Activated T-cell treated with anti-CD3 and anti-CD28 coated beads for 4 hours (primary cell): Measurements from ENCODE around the gene TLE6.
"Not testable (repeated sequence)": the region's sequence is repeated elsewhere in the genome, so short reads cannot be mapped to it uniquely, and the experiment has no call there.

Experiments
- DNase-seq: peaks from one replicate; pipeline ENCODE4 v3.0.0-alpha.2; 2020

TLE6 gene

GRCh38 chr19:3005345-3005744, 28.0 kb downstream of the TLE6 start:
- no peak for DNase-seq

DNA sequence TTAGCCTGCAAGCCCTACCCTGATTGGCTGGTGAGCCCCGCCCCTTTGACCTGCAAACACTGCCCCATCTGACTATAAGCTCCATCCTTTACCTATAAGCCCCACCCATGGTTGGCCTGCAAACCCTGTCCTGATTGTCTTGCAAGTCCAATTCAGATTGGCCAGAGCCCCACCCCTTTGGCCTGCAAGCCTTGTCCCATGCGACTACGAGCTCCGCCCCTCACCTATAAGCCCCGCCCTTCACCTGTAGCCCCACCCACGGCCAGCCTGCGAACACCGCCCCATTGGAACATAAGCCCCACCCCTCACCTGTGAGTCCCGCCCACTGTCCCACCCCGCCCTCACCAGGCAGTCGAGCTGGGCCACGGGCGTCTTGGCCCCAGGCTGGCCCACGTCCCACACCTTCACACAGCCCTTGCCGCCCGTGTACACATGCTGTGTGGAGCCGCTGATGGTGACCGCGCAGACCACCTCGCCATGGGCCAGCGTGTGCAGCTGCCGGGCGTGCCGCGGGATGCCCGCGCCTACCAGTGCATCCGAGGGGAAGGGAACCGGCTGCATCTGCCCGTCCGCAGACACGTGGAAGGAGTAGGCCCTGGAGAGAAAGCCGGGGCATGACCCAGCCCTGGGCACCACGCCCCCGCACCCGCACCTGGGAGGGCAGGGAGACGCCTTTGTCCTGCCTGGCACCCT, 28.9 kb downstream of the TLE6 start:
- no peak for DNase-seq

- DNase-seq = no peak
These were observed 30.6 kb downstream of the TLE6 start for GRCh38 chr19:3007975-3008374.

GRCh38 chr19:3008994-3009393, 31.6 kb downstream of the TLE6 start:
- no peak for DNase-seq

GRCh38 chr19:3010871-3011270, 33.5 kb downstream of the TLE6 start:
- DNase-seq = no peak

GRCh38 chr19:3012059-3012458, 34.7 kb downstream of the TLE6 start:
- DNase-seq = not testable (repeated sequence)

DNA sequence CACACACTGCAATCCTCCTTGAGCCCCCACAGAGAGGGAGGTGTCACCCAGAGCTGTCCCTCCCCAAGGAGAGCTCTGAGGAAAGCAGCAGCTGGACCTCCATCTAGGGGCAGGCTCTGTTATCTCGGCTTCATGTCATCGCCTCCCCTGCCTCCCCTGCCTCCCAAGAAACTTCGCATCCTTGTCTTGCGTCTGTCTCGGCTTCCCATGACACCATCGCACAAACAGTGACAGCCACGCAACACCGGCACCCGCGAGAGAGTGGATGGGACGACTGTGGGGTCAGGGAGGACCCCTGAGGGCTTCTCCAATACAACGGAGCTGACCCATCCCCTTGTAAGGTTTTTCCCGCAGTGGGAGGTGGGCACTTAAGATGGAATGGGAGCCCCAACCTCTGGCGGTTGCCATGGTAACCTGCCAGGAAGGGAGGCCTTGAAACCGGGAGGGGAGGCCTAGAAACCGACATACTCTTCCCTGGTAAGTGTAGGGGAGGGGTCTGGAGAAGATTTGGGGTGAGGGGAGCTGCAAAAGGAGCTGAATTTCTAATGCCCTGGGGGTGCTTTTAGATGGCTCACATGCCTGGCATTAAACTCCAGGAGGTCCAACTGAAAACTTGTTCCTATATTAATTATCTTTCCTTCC, 35.4 kb downstream of the TLE6 start:
- DNase-seq = no peak

GRCh38 chr19:3013263-3013725, 35.9 kb downstream of the TLE6 start:
- no peak for DNase-seq

DNA sequence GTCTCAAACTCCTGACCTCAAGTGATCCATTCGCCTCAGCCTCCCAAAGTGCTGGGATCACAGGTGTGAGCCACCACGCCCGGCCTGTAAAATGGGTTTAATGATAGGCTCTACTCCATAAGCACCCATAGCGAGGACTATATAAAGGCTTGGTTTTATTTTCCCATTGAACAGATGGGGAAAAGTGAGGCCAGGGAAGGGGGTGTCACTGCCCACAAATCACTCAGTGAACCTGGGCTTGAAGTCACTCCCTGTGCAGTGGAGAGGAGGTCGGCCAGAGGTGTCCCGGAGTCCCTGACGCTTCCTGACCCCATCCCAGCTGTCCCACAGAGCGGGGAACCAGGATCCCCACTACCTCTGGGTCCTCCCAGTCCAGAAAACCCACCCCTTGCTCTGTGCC, 36.8 kb downstream of the TLE6 start:
- no peak for DNase-seq

GRCh38 chr19:3015126-3016057, 38.0 kb downstream of the TLE6 start:
- DNase-seq = no peak

- DNase-seq = no peak
These were observed 40.6 kb downstream of the TLE6 start for GRCh38 chr19:3017923-3018322.

GRCh38 chr19:3019211-3019854, 42.0 kb downstream of the TLE6 start:
- DNase-seq = no peak

GRCh38 chr19:3020321-3020960, 43.1 kb downstream of the TLE6 start:
- DNase-seq = no peak

DNA sequence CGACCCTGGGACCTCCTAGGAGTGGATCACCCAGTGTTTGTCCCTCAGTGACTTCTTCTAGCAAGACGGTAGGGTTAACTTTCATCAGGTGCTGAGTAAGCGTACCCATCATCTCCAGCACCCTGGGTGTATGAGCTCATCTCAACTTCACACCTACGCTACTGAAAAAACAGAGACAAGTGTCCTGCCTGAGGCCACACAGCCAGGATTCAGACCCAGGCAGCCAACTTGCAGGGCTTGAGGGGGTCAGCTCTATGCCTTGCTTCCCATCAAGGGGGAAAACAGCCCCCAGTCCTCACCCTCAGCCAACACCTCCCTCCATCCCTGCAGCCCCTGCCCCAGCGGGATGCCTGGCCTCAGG, 47.1 kb downstream of the TLE6 start:
- no peak for DNase-seq

DNA sequence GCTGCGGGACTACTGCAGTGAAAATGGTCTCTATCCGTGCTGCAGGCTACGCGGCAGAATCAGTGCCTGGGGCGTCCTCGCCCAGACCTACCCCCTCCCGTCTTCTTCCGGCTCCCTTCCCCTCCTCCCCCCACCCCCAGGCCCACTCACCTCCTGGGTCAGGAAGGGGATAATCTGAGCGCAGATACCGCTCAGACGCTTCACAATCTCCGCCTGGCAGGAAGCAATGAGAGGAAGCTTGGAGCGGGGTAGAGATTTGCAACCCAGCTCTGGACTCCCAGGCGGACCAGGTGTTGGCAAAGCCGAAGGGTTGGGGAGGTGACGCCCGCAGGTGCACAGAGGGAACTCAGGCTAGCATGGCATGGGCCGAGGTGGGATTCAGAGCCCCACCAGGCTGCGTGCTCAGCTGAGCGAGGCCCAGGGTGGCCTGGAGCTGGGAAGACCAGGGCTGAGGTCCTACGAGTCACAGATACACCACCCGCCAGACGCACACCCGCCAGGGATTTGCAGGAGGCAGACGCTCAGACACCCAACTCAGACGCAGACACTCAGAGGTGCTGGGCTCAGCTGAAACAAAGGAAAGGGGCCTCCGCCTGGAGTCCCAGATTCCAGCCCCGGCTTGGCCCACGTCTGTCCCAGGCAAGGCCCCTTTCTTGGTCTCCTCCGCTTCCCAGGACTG, 47.6 kb downstream of the TLE6 start:
- no peak for DNase-seq

DNA sequence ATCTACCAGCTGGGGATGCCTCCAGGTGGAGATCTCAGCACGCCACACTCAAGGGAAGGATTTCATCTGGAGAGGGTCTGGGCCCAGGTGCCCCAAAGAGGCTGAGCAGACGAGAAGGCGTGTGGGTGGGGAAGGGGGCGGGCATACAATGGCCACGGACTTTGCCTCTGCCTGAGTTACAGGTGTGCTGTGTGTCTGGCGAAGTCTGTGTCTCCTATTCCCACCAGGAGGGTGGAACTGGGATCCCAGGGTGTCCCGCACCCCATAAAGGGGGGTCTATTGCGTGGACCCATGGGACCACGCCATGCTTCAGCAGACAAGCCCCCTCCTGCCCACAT, 48.2 kb downstream of the TLE6 start:
- DNase-seq = no peak

DNA sequence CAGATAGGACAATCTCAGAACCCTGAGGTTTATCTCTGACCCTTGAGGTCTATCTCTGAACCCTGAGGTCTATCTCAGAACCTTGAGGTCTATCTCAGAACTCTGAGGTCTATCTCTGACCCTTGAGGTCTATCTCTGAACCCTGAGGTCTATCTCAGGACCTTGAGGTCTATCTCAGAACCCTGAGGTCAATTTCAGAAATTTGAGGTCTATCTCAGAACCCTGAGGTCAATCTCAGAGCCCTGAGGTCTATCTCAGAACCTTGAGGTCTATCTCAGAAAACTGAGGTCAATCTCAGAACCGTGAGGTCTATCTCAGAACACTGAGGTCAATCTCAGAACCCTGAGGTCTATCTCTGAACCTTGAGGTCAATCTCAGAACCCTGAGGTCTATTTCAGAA, 49.4 kb downstream of the TLE6 start:
- no peak for DNase-seq

DNA sequence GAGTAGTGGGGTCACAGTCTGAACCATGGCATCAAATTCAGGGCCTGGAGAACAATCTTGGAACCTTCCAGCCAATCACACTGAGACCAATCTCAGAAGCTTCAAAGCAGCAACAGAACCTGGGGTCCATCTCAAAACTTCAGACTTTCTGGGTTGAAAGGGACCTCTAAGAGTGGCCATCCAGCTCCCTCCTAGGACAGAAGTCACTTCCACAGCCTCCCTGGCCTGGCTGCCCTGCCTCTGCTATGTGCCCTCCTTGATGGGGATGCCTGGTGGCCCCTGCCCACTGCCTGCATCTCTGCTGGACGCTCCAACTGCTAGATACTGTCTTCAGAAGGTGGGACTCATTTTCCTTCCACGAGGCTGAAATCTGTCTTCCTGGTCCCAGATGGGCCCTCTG, 49.9 kb downstream of the TLE6 start:
- no peak for DNase-seq

- no peak for DNase-seq
These were observed 50.6 kb downstream of the TLE6 start for GRCh38 chr19:3027981-3028304.

GRCh38 chr19:3028305-3029064, 51.1 kb downstream of the TLE6 start:
- no peak for DNase-seq

- no peak for DNase-seq
These were observed 51.9 kb downstream of the TLE6 start, which contains the start of gene TLE2 for GRCh38 chr19:3029065-3029923. Gene TLE2 (minus strand): TSS chr19:3029280. CDS start chr19:3028904, 376 bp downstream.
